ENCODE results near the gene SLC22A7. TPM values are rescaled to one million over a fixed set of nuclear protein-coding genes. Genes with fewer than 3 reads are reported as not detected.

SLC22A7 gene
- total RNA-seq, 4 donors from 2014 or later: not detected

GRCh38 chr6:43296780-43297497, 1.1 kb upstream of the SLC22A7 start:
- Histone ChIP-seq H3K4me1 (no peaks in the 10 kb centered on the region), H3K27me3 (peaks cover 20% of the 10 kb centered on the region), H3K9me3 (no peaks in the 10 kb centered on the region), H3K36me3 (no peaks in the 10 kb centered on the region), H3K4me3 (no peak overlapping the region), H3K27ac (no peak overlapping the region)
- peak in 1 of 2 donors; percentile 37 for DNase-seq (ENCODE audit: low spot score in 2 of 2)
- WGBS: 89% methylated on average over 5 of the region's 5 CpGs
- TF ChIP-seq POLR2AphosphoS5 (IDR thresholded peaks at IDR 0.05) (no peak), POLR2A (IDR thresholded peaks at IDR 0.05) (no peak), EP300 (IDR thresholded peaks at IDR 0.05) (no peak), CTCF (IDR thresholded peaks at IDR 0.05) (no peak)

- no peak for TF ChIP-seq POLR2AphosphoS5 (IDR thresholded peaks at IDR 0.05)
- no peak for TF ChIP-seq POLR2A (IDR thresholded peaks at IDR 0.05)
- TF ChIP-seq EP300 (IDR thresholded peaks at IDR 0.05): no peak
- TF ChIP-seq CTCF (IDR thresholded peaks at IDR 0.05): no peak
- no peaks in the 10 kb centered on the region for H3K36me3 ChIP-seq
- WGBS: 53% methylated on average over 9 of the region's 12 CpGs
- no peak overlapping the region for H3K27ac ChIP-seq
- no peak overlapping the region for H3K4me3 ChIP-seq
- H3K4me1 ChIP-seq: no peaks in the 10 kb centered on the region
- DNase-seq (ENCODE audit: low spot score in 2 of 2): peak in 1 of 2 donors; percentile 56
- no peaks in the 10 kb centered on the region for H3K9me3 ChIP-seq
- H3K27me3 ChIP-seq: peaks cover 22% of the 10 kb centered on the region
Observed at GRCh38 chr6:43298565-43299337, 691 bp downstream of the SLC22A7 start.

GRCh38 chr6:43299338-43300293, 1.6 kb downstream of the SLC22A7 start:
- Histone ChIP-seq H3K9me3 (no peaks in the 10 kb centered on the region), H3K27me3 (peaks cover 25% of the 10 kb centered on the region), H3K4me3 (no peak overlapping the region), H3K4me1 (no peaks in the 10 kb centered on the region), H3K36me3 (no peaks in the 10 kb centered on the region), H3K27ac (no peak overlapping the region)
- peak in 1 of 2 donors; percentile 74 for DNase-seq (ENCODE audit: low spot score in 2 of 2)
- 64% methylated on average over 14 of the region's 18 CpGs for WGBS
- TF ChIP-seq POLR2A (IDR thresholded peaks at IDR 0.05) (no peak), POLR2AphosphoS5 (IDR thresholded peaks at IDR 0.05) (no peak), CTCF (IDR thresholded peaks at IDR 0.05) (no peak), EP300 (IDR thresholded peaks at IDR 0.05) (no peak)

GRCh38 chr6:43301081-43301870, 3.2 kb downstream of the SLC22A7 start:
- peak in 1 of 2 donors; percentile 68 for DNase-seq (ENCODE audit: low spot score in 2 of 2)
- Histone ChIP-seq H3K36me3 (no peaks in the 10 kb centered on the region), H3K9me3 (no peaks in the 10 kb centered on the region), H3K4me3 (no peak overlapping the region), H3K27ac (no peak overlapping the region), H3K4me1 (no peaks in the 10 kb centered on the region), H3K27me3 (peaks cover 25% of the 10 kb centered on the region)
- WGBS: 89% methylated on average over 15 of the region's 15 CpGs
- TF ChIP-seq EP300 (IDR thresholded peaks at IDR 0.05) (no peak), CTCF (IDR thresholded peaks at IDR 0.05) (no peak), POLR2A (IDR thresholded peaks at IDR 0.05) (no peak), POLR2AphosphoS5 (IDR thresholded peaks at IDR 0.05) (no peak)
